ENCODE measurements around the gene STK38L. TPM values are rescaled to one million over a fixed set of nuclear protein-coding genes. Genes with fewer than 3 reads are reported as not detected.
A peak's percentile ranks its signal among the peaks of the same experiment; 100 is the strongest.

Gene STK38L
- total and polyA plus RNA-seq, 2 of the 4 experiments (the other 2 are of a cell fraction), result 5.1 to 7.2 TPM

DNA sequence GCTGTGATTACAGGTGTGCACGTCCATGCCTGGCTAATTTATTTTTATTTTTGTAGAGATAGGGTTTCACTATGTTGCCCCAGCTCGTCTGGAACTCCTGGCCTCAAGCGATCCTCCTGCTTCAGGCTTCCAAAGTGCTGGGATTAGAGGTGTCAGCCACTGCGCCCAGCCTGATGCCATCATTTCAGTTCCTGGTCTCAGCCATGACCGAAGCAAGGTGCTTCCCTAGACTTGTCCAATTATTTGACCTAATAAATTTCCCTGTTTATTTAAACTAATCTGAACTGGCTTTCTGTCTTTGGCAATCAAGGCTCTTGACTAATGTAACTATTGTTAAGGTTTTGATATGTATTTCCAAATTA, 24.4 kb upstream of the STK38L start:
- intact Hi-C loops (cut with micrococcal nuclease) (no loop called here), in situ Hi-C loops (cut with MboI; ENCODE audit: low sequenced_read_pairs) (no loop called here), dilution Hi-C loops (cut with HindIII; ENCODE audit: low sequenced_read_pairs, unreplicated experiment) (no loop called here)
- Histone ChIP-seq H3K4me3 (ENCODE audit: insufficient read depth, low read depth, low read length) (no peak overlapping the region), H3K4me2 (ENCODE audit: low read depth, low read length) (peak overlapping the region; percentile 88), H3K23ac (ENCODE audit: low read depth, low read length) (no peak overlapping the region), H2AK9ac (replicated peaks; ENCODE audit: low read depth, low read length, poor library complexity) (no peak overlapping the region), H2BK20ac (ENCODE audit: low read depth, low read length) (no peak overlapping the region), H4K5ac (ENCODE audit: low read depth, low read length) (no peak overlapping the region), H2AK5ac (ENCODE audit: low read depth, low read length) (0 out of 2 replicates have a peak overlapping the region, but pooled peaks have one; percentile 11), H2AFZ (replicated peaks; ENCODE audit: low read length, poor library complexity) (no peak overlapping the region), H3K14ac (replicated peaks; ENCODE audit: low read depth, low read length) (no peak overlapping the region), H3K9me3 (ENCODE audit: control insufficient read depth, insufficient read depth, low read length) (no peaks in the 10 kb centered on the region), H2BK120ac (ENCODE audit: low read depth, low read length) (no peak overlapping the region), H2BK5ac (ENCODE audit: low read depth, low read length, poor library complexity, severe bottlenecking) (no peak overlapping the region), H3K4me1 (ENCODE audit: control insufficient read depth, insufficient read depth, low read length) (peaks cover 5% of the 10 kb centered on the region), H2BK15ac (ENCODE audit: low read depth, low read length) (no peak overlapping the region), H4K20me1 (ENCODE audit: insufficient read depth, low read length) (no peaks in the 10 kb centered on the region), H4K91ac (ENCODE audit: insufficient read depth, low read depth, low read length) (no peak overlapping the region), H3K79me1 (ENCODE audit: low read depth in 1 of 2, low read length in 2 of 2) (no peaks in the 10 kb centered on the region), H4K8ac (ENCODE audit: low read depth in 2 of 2, low read length in 2 of 2) (no peak overlapping the region), H3K9me1 (ENCODE audit: insufficient read depth, low read length) (no peaks in the 10 kb centered on the region; the same call in 1 of the 2 replicates), H3K4ac (ENCODE audit: low read depth, low read length) (no peak overlapping the region), H3K27ac (ENCODE audit: insufficient read depth, low read length) (no peak overlapping the region), H3K9ac (ENCODE audit: low read depth, low read length) (no peak overlapping the region), H3K27me3 (ENCODE audit: control insufficient read depth, insufficient read depth, low read length) (no peaks in the 10 kb centered on the region), H3K18ac (ENCODE audit: low read depth, low read length) (no peak overlapping the region), H3K36me3 (ENCODE audit: control insufficient read depth, insufficient read depth, low read length) (no peaks in the 10 kb centered on the region), H3K56ac (ENCODE audit: extremely low read depth, insufficient read depth, low read length) (no peak overlapping the region)
- TF ChIP-seq RAD21 (IDR thresholded peaks at IDR 0.05; ENCODE audit: low read length), result no peak
- no peak for TF ChIP-seq POLR2A (IDR thresholded peaks at IDR 0.05; ENCODE audit: low read depth, low read length)
- TF ChIP-seq BHLHE40 (IDR thresholded peaks at IDR 0.05; ENCODE audit: low read depth, low read length), result no peak
- no peak for TF ChIP-seq MAFK (IDR thresholded peaks at IDR 0.05; ENCODE audit: low read depth, low read length)
- TF ChIP-seq, protein P1, sequence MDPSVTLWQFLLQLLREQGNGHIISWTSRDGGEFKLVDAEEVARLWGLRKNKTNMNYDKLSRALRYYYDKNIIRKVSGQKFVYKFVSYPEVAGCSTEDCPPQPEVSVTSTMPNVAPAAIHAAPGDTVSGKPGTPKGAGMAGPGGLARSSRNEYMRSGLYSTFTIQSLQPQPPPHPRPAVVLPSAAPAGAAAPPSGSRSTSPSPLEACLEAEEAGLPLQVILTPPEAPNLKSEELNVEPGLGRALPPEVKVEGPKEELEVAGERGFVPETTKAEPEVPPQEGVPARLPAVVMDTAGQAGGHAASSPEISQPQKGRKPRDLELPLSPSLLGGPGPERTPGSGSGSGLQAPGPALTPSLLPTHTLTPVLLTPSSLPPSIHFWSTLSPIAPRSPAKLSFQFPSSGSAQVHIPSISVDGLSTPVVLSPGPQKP (IDR thresholded peaks at IDR 0.05; ENCODE audit: borderline replicate concordance, low read depth, low read length), result no peak
- no peak for TF ChIP-seq MXI1 (IDR thresholded peaks at IDR 0.05; ENCODE audit: borderline replicate concordance, low read depth, low read length)
- 90% methylated on average over 2 of the region's 5 CpGs; no CpG with 5 or more reads in 1 of the 2 experiments for WGBS, 2 experiments (ENCODE audit: extremely low coverage in 2 of 2, insufficient read length in 1 of 2)
- POLR2A ChIA-PET (ENCODE audit: unreplicated experiment), result no interaction called here
- CTCF ChIA-PET, result interaction anchor here (0.9 kb wide), 1 partner anchor 24 kb away, joined by 3 read pairs; the partner anchor contains the start of gene STK38L
- DNase-seq (no peak), ATAC-seq (ENCODE audit: low read depth) (no peak)
- BruUV-seq (replicated peaks), result no TSS peak

All from IMR-90 (cell line).